HG03060 (cell line): ENCODE data around the gene PTRHD1.
"Not testable (repeated sequence)": the region's sequence is repeated elsewhere in the genome, so short reads cannot be mapped to it uniquely, and the experiment has no call there.

Experiments used
- ATAC-seq: cut with Tn5 transposase; IDR thresholded peaks from one replicate; pipeline ENCODE4 v1.9.1; 2021; ENCODE audit warnings: low read depth, moderate number of reproducible peaks; ENCODE audit not compliant: unreplicated experiment

PTRHD1 gene

GRCh38 chr2:24814516-24814915 lies 21.3 kb upstream of the PTRHD1 start:
- no peak for ATAC-seq

- ATAC-seq = no peak
These were observed 20.5 kb upstream of the PTRHD1 start for GRCh38 chr2:24813691-24814137.

- no peak for ATAC-seq
These were observed 16.3 kb upstream of the PTRHD1 start for GRCh38 chr2:24809316-24810007.

- ATAC-seq = no peak
These were observed 13.5 kb upstream of the PTRHD1 start for GRCh38 chr2:24806661-24807036.

- not testable (repeated sequence) for ATAC-seq
These were observed 12.8 kb upstream of the PTRHD1 start for GRCh38 chr2:24805811-24806660.

- ATAC-seq = not testable (repeated sequence)
These were observed 7.3 kb upstream of the PTRHD1 start for GRCh38 chr2:24800487-24800886.

- ATAC-seq = no peak
These were observed 4.5 kb upstream of the PTRHD1 start for GRCh38 chr2:24797644-24798043.

- ATAC-seq = no peak
These were observed 707 bp upstream of the PTRHD1 start for GRCh38 chr2:24793761-24794435.

- ATAC-seq = no peak
These were observed 683 bp downstream of the PTRHD1 start for GRCh38 chr2:24792542-24792873.

GRCh38 chr2:24791452-24791851 lies 1.7 kb downstream of the PTRHD1 start:
- ATAC-seq = no peak

GRCh38 chr2:24788816-24789215 lies 4.4 kb downstream of the PTRHD1 start:
- no peak for ATAC-seq

- no peak for ATAC-seq
These were observed 5.7 kb downstream of the PTRHD1 start for GRCh38 chr2:24787532-24787931.

- ATAC-seq = peak; percentile 69
These were observed 7.4 kb downstream of the PTRHD1 start for GRCh38 chr2:24785671-24786321.

- ATAC-seq = no peak
These were observed 9.6 kb downstream of the PTRHD1 start for GRCh38 chr2:24783641-24784040.

- ATAC-seq = no peak
These were observed 14.1 kb downstream of the PTRHD1 start for GRCh38 chr2:24779116-24779515.

GRCh38 chr2:24774373-24774772 lies 18.8 kb downstream of the PTRHD1 start:
- no peak for ATAC-seq

- no peak for ATAC-seq
These were observed 21.2 kb downstream of the PTRHD1 start for GRCh38 chr2:24771764-24772586.

- ATAC-seq = no peak
These were observed 22.1 kb downstream of the PTRHD1 start for GRCh38 chr2:24771061-24771460.

GRCh38 chr2:24768601-24769000 lies 24.6 kb downstream of the PTRHD1 start:
- no peak for ATAC-seq

- ATAC-seq = no peak
These were observed 25.2 kb downstream of the PTRHD1 start for GRCh38 chr2:24768013-24768412.
